CD14-positive monocyte (primary cell): Measurements from ENCODE around the gene UTS2B. TPM values are rescaled to one million over a fixed set of nuclear protein-coding genes. Genes with fewer than 3 reads are reported as not detected.
A peak's percentile ranks its signal among the peaks of the same experiment; 100 is the strongest.

Experiments
- DNase-seq, 3 donors: peaks; one replicate each; pipeline ENCODE4 v3.0.0-alpha.2; 2011 to 2022
- H2AFZ ChIP-seq: 2 replicates; pipeline ENCODE4 v1.6.0; 2012; ENCODE audit warnings: mild to moderate bottlenecking, low read depth, low read length, inconsistent platforms; ENCODE audit not compliant: insufficient read depth, poor library complexity, severe bottlenecking
- H3K27ac ChIP-seq, 2 donors: 1 replicate in 1 of 2; 2 replicates in 1 of 2; pipeline ENCODE4 v1.5.1; 2012 to 2013; ENCODE audit warnings: low read length in 2 of 2, control low read depth in 1 of 2, inconsistent platforms in 1 of 2, low read depth in 1 of 2, mild to moderate bottlenecking in 1 of 2
- H3K27me3 ChIP-seq, 2 donors: one replicate each; pipeline versions ENCODE4 v1.6.0 to v1.6.1; 2011 to 2013; ENCODE audit warnings: low read length in 2 of 2; ENCODE audit not compliant: control insufficient read depth in 2 of 2, insufficient read depth in 2 of 2
- H3K36me3 ChIP-seq, 2 donors: replicated peaks in 1 of 2; 1 replicate in 1 of 2; 2 replicates in 1 of 2; pipeline versions ENCODE4 v1.5.1 to v1.6.1; 2012 to 2013; ENCODE audit warnings: low read length in 2 of 2, control low read depth in 1 of 2, inconsistent platforms in 1 of 2, mild to moderate bottlenecking in 1 of 2; ENCODE audit not compliant: insufficient read depth in 2 of 2, control insufficient read depth in 1 of 2
- H3K4me1 ChIP-seq, 2 donors: 1 replicate in 1 of 2; 2 replicates in 1 of 2; pipeline versions ENCODE4 v1.5.1 to v1.6.1; 2012 to 2013; ENCODE audit warnings: low read length in 2 of 2, control low read depth in 1 of 2, inconsistent platforms in 1 of 2, mild to moderate bottlenecking in 1 of 2, moderate library complexity in 1 of 2; ENCODE audit not compliant: insufficient read depth in 2 of 2, control insufficient read depth in 1 of 2
- H3K4me2 ChIP-seq: replicated peaks from 2 replicates; pipeline ENCODE3; 2012; ENCODE audit warnings: low read length, moderate library complexity, mild to moderate bottlenecking; ENCODE audit not compliant: poor library complexity, severe bottlenecking; ENCODE audit errors: extremely low read depth
- H3K4me3 ChIP-seq, 3 experiments: fragments of 200-600 bp in 1 of 3; sonication (generic) in 1 of 3; replicated peaks in 1 of 3; 1 replicate in 2 of 3; 2 replicates in 1 of 3; pipeline ENCODE4 v1.5.1; 2011 to 2013; ENCODE audit warnings: low read length in 3 of 3, mild to moderate bottlenecking in 3 of 3, control low read depth in 2 of 3, low read depth in 2 of 3, inconsistent platforms in 1 of 3, moderate library complexity in 1 of 3
- H3K79me2 ChIP-seq: 2 replicates; pipeline ENCODE4 v1.6.0; 2012; ENCODE audit warnings: mild to moderate bottlenecking, control low read depth, inconsistent platforms, low read length, moderate library complexity; ENCODE audit not compliant: insufficient read depth
- H3K9ac ChIP-seq: 2 replicates; pipeline ENCODE4 v1.6.0; 2017; ENCODE audit warnings: low read length, mild to moderate bottlenecking; ENCODE audit not compliant: insufficient read depth, poor library complexity, severe bottlenecking
- H3K9me3 ChIP-seq, 2 donors: replicated peaks in 1 of 2; 1 replicate in 1 of 2; 2 replicates in 1 of 2; pipeline versions ENCODE4 v1.5.1 to v1.6.1; 2012 to 2013; ENCODE audit warnings: low read length in 2 of 2, control low read depth in 1 of 2; ENCODE audit not compliant: control insufficient read depth in 1 of 2, insufficient read depth in 1 of 2
- H4K20me1 ChIP-seq: 2 replicates; pipeline ENCODE4 v1.6.0; 2012; ENCODE audit warnings: mild to moderate bottlenecking, low read length, control low read depth, moderate library complexity; ENCODE audit not compliant: insufficient read depth
- H3K27ac Mint-ChIP-seq, 7 donors: one replicate each; pipeline ENCODE4 v1.8.0; 2020; ENCODE audit warnings: mild to moderate bottlenecking in 7 of 7, mixed read lengths in 7 of 7, moderate library complexity in 6 of 7, inconsistent platforms in 2 of 7
- H3K27me3 Mint-ChIP-seq, 3 donors: one replicate each; pipeline ENCODE4 v1.8.0; 2021 to 2022; ENCODE audit warnings: low read depth in 3 of 3, mild to moderate bottlenecking in 3 of 3, mixed read lengths in 3 of 3, moderate library complexity in 3 of 3, inconsistent platforms in 1 of 3
- H3K36me3 Mint-ChIP-seq, 2 donors: one replicate each; pipeline ENCODE4 v1.8.0; 2020; ENCODE audit warnings: mixed read lengths in 2 of 2, inconsistent platforms in 1 of 2, mild to moderate bottlenecking in 1 of 2
- H3K4me1 Mint-ChIP-seq: one replicate; pipeline ENCODE4 v1.8.0; 2020; ENCODE audit warnings: mild to moderate bottlenecking, mixed read lengths
- H3K4me3 Mint-ChIP-seq, 2 donors: one replicate each; pipeline ENCODE4 v1.8.0; 2020; ENCODE audit warnings: mild to moderate bottlenecking in 2 of 2, mixed read lengths in 2 of 2, moderate library complexity in 1 of 2
- H3K9me3 Mint-ChIP-seq, 7 donors: one replicate each; pipeline ENCODE4 v1.8.0; 2020 to 2022; ENCODE audit warnings: mixed read lengths in 7 of 7, mild to moderate bottlenecking in 6 of 7, moderate library complexity in 6 of 7, inconsistent platforms in 2 of 7
- CTCF ChIP-seq: fragments of 200-600 bp; IDR thresholded peaks from one replicate; pipeline ENCODE4 v1.8.0; 2022; ENCODE audit warnings: antibody characterized with exemption, mild to moderate bottlenecking
- WGBS: methylation state at CpG from one replicate; pipeline ENCODE4 v1.1.5; 2013; ENCODE audit warnings: missing lambda C conversion rate; ENCODE audit not compliant: insufficient coverage; 5-methylcytosine and 5-hydroxymethylcytosine counted together
- intact Hi-C, 2 donors: fragments of 100-400 bp; cut with micrococcal nuclease; formaldehyde crosslinking; loops; one replicate each; pipeline versions ENCODE4 v1.15.0 to v1.15.1; 2023
- polyA plus RNA-seq, 3 donors: library from polyadenylated mRNA; depleted of rRNA in 1 of 3; unstranded in 2 of 3; stranded (reverse) in 1 of 3; fragments of 300-500 nt in 2 of 3; fragments of >200 nt in 1 of 3; fragmentation: Illumina TruSeq in 2 of 3; gene quantifications; 1 replicate in 2 of 3; 2 replicates in 1 of 3; pipeline ENCODE4 v1.2.3, GENCODE V29; 2012 to 2021

The UTS2B gene
- polyA plus RNA-seq, 3 donors, result not detected

- H3K36me3 ChIP-seq, result no peaks in the 10 kb centered on the region
- no peak for TF ChIP-seq CTCF
- H3K79me2 ChIP-seq, result peaks cover 54% of the 10 kb centered on the region
- H3K4me3 Mint-ChIP-seq, result no peak overlapping the region
- no peaks in the 10 kb centered on the region for H3K9me3 ChIP-seq
- H3K27me3 Mint-ChIP-seq, result peaks cover 10 to 23% (median 12%) of the 10 kb centered on the region in 3 donors
- no peak overlapping the region for H3K27ac ChIP-seq
- peaks cover 16 to 38% of the 10 kb centered on the region in 2 donors for H3K4me1 ChIP-seq
- H3K27me3 ChIP-seq, result no peaks in the 10 kb centered on the region
- H3K4me3 ChIP-seq, result peak overlapping the region in 1 of 3 experiments; percentile 88
- DNase-seq, result peak in 2 of 3 donors; percentile 7 to 40
- H3K9ac ChIP-seq, result no peak overlapping the region
- peaks cover 0 to 4% of the 10 kb centered on the region in 2 donors for H3K36me3 Mint-ChIP-seq
- H3K4me2 ChIP-seq, result peak overlapping the region; percentile 83
- intact Hi-C loops, result no loop called here
- peaks cover 38% of the 10 kb centered on the region for H3K4me1 Mint-ChIP-seq
- H4K20me1 ChIP-seq, result peaks cover 10% of the 10 kb centered on the region
- H3K9me3 Mint-ChIP-seq, result peaks cover 0 to 3% (median 0%) of the 10 kb centered on the region in 7 donors
- no CpG with 5 or more reads among the region's 3 CpGs for WGBS
- H2AFZ ChIP-seq, result no peak overlapping the region
- H3K27ac Mint-ChIP-seq, result no peak overlapping the region
These were observed 1.1 kb upstream of the UTS2B start for GRCh38 chr3:191331388-191331787.

- peak overlapping the region; percentile 83 for H3K4me2 ChIP-seq
- H3K4me1 ChIP-seq, result peaks cover 16 to 38% of the 10 kb centered on the region in 2 donors
- intact Hi-C loops, result no loop called here
- H3K4me3 Mint-ChIP-seq, result peak overlapping the region; percentile 84 to 92
- H3K4me1 Mint-ChIP-seq, result peaks cover 38% of the 10 kb centered on the region
- no peak for DNase-seq
- no peaks in the 10 kb centered on the region for H3K9me3 ChIP-seq
- no peak for TF ChIP-seq CTCF
- H2AFZ ChIP-seq, result peak overlapping the region; percentile 94
- H3K9me3 Mint-ChIP-seq, result peaks cover 0 to 3% (median 0%) of the 10 kb centered on the region in 7 donors
- H3K36me3 ChIP-seq, result no peaks in the 10 kb centered on the region
- H3K79me2 ChIP-seq, result peaks cover 46% of the 10 kb centered on the region
- H3K36me3 Mint-ChIP-seq, result peaks cover 0 to 4% of the 10 kb centered on the region in 2 donors
- peak overlapping the region; percentile 77 to 98 (median 88) for H3K4me3 ChIP-seq
- H4K20me1 ChIP-seq, result peaks cover 4% of the 10 kb centered on the region
- H3K27ac ChIP-seq, result peak overlapping the region in 1 of 2 donors; percentile 82
- H3K27ac Mint-ChIP-seq, result peak overlapping the region in 2 of 7 donors; percentile 69 to 78
- WGBS, result 84% methylated on average over 5 of the region's 11 CpGs
- peak overlapping the region; percentile 89 for H3K9ac ChIP-seq
- H3K27me3 ChIP-seq, result no peaks in the 10 kb centered on the region
- H3K27me3 Mint-ChIP-seq, result peaks cover 10 to 23% (median 12%) of the 10 kb centered on the region in 3 donors
These were observed 263 bp upstream of the UTS2B start for GRCh38 chr3:191330530-191331048.
